Measurements from ENCODE around the gene TSHZ1.

DNA sequence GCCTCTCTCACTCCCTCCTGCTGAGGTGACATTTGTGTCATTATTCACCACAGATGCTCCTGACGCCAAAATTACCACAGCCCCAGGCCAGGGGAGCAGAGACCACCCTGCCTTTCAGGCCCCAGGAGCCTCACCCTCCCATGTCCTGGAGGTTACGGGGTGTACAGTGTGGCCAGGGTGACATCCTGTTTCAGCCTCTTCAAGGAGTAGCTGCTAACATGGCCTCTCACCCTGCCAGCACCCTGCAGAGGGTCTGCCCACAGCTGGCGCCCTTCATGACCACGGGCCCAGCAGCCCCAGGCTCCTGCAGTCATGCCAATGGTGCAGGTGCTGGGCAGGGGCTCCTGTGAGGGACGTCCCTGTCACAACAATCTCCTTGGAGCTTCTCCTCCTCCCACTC lies 124.3 kb downstream of the TSHZ1 start:
- no peak for TF ChIP-seq EZH2 (IDR thresholded peaks at IDR 0.05; ENCODE audit: insufficient read depth, poor library complexity, severe bottlenecking)
- no peak for TF ChIP-seq EZH2phosphoT487 (IDR thresholded peaks at IDR 0.05; ENCODE audit: insufficient read depth, low read depth)
